SIG-M5 treated with dmso at 0.1 percent for 504 hours (cell line): ENCODE results near the gene THAP8.
A peak's percentile ranks its signal among the peaks of the same experiment; 100 is the strongest.

ENCODE experiments used
- DNase-seq: peaks from one replicate; lab custom pipeline; 2025; ENCODE audit not compliant: unreplicated experiment; lab: John Stamatoyannopoulos, UW

THAP8 gene

DNA sequence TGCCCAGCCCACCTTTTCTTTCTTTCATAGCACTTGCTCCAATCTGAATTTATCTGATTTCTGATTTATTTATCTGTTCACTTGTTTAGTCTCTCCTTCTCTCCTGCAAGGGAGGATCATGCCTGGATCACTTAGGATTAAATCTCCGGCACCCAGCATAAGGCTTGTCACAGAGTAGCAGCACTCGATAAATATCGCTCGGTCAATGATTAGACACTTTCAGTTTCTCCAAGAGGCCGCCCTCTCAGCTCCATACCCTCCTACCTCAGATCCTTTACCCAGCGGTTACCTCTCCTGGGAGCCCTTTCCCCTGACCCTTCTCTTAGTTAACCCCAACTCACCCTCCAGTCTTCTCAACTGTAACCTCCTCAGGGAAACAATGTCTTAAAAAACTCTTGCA, 22.8 kb downstream of the THAP8 start:
- no peak for DNase-seq

GRCh38 chr19:36030264-36031148, 23.6 kb downstream of the THAP8 start:
- DNase-seq = no peak

GRCh38 chr19:36028313-36029041, 25.6 kb downstream of the THAP8 start:
- DNase-seq = no peak

- DNase-seq = no peak
Measured at GRCh38 chr19:36027696-36028095, 26.4 kb downstream of the THAP8 start.

GRCh38 chr19:36026091-36026876, 27.8 kb downstream of the THAP8 start:
- no peak for DNase-seq

- DNase-seq = no peak
Measured at GRCh38 chr19:36025541-36025940, 28.5 kb downstream of the THAP8 start.

DNA sequence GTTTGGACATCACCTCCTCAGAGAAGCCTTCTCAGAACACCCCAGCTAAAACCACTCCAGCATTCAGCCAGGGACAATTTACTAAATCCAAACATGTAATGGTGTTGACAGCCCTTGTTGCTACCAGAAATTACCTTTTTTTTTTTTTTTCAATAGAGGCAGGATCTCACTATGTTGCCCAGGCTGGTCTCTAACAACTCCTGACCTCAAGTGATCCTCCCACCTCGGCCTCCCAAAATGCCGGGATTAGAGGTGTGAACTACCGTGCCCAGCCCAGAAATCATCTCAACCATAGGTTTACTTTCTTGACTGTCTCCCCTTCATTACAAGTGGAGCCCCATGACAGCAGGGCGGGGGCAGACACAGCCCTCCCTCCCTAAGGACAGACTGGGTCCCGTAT, 30.7 kb downstream of the THAP8 start:
- DNase-seq = no peak

GRCh38 chr19:36019061-36019670, 34.9 kb downstream of the THAP8 start:
- no peak for DNase-seq

GRCh38 chr19:36014012-36014924, 39.8 kb downstream of the THAP8 start, which contains the start of gene ALKBH6:
Gene ALKBH6, minus strand, starts transcription at chr19:36014213. Its CDS starts 816 bp downstream, at chr19:36013397.
- DNase-seq = peak; percentile 99

- DNase-seq = no peak
Measured at GRCh38 chr19:36013280-36014011, 40.6 kb downstream of the THAP8 start.

DNA sequence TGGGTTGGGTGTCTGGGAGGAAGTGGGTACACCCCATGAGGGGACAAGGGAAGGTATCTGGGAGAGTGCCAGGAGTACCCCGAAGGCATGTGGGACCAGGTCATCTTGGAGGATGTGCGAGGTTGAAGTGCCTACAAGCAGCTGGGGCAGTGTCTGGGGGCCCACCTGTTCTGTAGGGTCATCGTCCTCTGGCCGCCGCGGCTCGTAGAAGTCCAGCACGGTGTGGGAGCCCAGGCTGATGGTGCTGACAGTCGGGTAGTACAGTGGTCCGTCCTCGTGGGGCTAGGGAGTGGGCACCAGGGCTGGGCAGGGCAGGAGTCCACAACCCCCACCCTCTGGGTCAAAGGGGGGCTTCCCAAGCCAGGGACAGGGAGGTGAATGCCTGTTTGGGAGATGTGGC, 43.7 kb downstream of the THAP8 start:
- DNase-seq = no peak

GRCh38 chr19:36009633-36010379, 44.3 kb downstream of the THAP8 start:
- DNase-seq = no peak

DNA sequence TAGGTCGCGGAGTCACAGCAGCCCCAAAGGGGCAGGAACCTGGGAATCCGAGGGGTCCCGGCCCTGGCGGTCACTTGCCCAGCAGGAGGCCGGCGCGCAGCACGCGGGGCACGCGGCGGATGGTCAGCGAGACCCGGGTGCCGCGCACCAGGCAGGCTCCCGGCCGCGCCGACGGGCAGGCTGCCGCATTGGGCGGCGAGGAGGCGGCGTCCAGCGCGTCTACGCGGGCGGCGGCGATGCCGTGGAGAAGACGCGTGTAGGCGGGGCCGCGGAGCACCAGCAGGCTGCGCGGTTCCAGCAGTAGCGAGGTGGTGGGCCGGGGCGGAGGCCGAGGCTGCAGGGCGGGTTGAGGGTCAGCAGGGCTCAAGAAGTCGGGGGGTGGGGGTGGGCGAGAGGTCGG, 44.9 kb downstream of the THAP8 start:
- DNase-seq = no peak

- DNase-seq = peak; percentile 40
Measured at GRCh38 chr19:36008336-36008978, 45.6 kb downstream of the THAP8 start, which contains the start of gene SYNE4. Gene SYNE4, minus strand, starts transcription at chr19:36008813. Its CDS starts 132 bp downstream, at chr19:36008681.

DNA sequence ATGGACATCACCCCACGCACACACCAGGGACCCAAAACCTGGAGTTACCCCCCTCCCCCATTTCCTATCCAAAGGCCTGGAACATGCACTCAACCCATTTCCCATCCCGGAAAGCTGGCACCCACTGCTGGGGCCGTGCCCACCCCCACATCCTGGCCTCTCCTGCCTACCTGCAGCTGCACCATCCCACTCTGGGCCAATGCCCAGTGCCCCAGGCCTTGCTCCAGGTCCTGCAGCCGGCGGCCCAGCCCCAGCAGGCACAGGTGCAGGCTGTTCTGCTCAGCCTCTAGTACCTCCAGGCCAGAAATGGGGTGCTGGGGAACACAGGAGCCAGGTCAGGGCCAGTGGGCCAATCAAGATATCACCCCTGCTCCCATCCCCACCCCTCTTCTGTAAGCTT, 47.1 kb downstream of the THAP8 start:
- DNase-seq = no peak

GRCh38 chr19:36003284-36003683, 50.8 kb downstream of the THAP8 start:
- DNase-seq = no peak

GRCh38 chr19:36001605-36002004, 52.5 kb downstream of the THAP8 start:
- DNase-seq = no peak

DNA sequence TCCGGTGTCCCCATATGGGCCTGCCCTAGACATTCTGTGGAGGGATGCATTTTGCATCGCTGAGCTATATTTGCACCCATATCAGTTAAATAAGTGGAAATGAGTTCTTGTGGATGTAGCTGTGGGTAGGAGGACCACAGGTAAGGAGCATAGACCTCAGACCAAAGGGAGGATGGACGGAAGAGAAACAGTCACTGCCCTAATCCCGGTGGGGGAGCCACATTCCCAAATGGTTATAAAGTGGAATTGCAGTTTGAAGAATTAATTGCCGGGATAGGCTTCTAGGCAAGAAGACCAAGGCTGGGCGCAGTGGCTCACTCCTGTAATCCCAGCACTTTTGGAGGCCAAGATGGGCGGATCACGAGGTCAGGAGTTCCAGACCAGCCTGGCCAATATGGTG, 57.3 kb downstream of the THAP8 start:
- DNase-seq = no peak
